ENCODE measurements around the gene THAP7.

The THAP7 gene

DNA sequence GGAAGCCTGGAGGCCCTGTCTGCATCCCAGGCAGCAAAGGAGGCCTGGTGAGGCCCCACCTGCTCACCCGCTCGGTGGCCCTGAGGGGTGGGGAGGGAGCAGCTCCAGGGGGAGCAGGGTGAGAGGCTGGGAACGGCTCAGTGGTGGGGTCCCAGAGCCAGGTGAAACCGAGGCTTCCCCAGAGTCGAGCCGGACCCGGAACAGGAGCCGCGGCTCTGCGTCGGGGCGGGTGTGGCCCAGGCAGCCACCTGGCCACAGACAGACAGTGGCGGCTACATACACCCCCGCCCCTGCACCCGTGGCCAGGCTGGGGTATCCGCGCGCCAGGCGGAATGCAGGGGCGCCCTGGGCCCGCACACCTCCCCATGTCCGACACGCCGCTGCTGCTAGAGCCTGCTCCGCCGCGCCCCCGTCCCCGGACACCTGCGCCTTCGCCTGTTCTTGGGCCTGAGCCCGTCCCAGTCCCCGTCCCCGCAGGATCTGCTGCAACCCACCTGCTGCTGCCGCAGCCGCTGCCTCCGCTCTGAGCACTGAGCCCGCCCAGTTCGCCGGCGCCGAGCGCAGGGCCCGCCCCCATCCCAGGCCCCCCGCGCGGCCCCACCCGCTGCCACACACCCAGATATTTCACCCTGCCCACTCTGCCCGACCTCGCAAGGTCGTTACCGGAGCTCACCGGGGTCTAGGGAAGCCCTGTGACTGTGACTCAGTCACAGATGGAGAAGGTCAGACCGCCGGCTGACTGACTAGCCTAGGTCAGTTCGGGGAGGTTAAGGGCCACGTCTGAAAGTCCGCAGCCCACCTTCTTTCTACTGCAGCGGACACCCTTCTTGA is 30.3 kb upstream of the THAP7 start, which contains the start of gene SLC7A4:
TSS of gene SLC7A4 (minus strand) at position 525 of the 831 bp plus-strand sequence. CDS start 749 bp downstream, outside the sequence.
- peak in 7 of 10 donors; percentile 45 to 94 (median 59) for DNase-seq
- intact Hi-C loops (cut with DNase I) = no loop called here

DNA sequence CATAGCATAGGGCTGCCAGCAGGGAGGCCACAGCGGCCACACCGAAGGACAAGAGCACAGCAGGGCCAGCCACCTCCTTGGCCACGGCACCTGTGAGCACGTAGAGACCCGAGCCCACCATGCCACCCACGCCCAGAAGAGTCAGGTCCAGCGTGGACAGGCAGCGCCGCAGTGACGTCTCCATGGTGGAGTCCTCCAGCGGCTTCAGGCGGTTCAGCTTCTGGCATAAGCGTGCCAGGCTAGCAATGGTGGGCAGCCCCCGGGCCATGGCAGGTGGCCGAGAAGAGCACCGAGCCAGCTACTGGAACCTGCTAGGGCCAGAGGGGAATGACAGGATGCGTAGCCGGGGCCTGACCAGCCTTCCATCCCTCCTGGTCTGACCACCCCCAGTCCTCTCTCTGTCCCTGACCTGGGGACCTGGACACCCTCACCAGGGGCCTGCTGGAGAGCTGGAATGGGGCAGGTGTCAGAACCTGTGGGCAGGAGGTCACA is 29.7 kb upstream of the THAP7 start:
- peak in 2 of 10 donors; percentile 66 to 67 for DNase-seq
- intact Hi-C loops (cut with DNase I) = no loop called here

DNA sequence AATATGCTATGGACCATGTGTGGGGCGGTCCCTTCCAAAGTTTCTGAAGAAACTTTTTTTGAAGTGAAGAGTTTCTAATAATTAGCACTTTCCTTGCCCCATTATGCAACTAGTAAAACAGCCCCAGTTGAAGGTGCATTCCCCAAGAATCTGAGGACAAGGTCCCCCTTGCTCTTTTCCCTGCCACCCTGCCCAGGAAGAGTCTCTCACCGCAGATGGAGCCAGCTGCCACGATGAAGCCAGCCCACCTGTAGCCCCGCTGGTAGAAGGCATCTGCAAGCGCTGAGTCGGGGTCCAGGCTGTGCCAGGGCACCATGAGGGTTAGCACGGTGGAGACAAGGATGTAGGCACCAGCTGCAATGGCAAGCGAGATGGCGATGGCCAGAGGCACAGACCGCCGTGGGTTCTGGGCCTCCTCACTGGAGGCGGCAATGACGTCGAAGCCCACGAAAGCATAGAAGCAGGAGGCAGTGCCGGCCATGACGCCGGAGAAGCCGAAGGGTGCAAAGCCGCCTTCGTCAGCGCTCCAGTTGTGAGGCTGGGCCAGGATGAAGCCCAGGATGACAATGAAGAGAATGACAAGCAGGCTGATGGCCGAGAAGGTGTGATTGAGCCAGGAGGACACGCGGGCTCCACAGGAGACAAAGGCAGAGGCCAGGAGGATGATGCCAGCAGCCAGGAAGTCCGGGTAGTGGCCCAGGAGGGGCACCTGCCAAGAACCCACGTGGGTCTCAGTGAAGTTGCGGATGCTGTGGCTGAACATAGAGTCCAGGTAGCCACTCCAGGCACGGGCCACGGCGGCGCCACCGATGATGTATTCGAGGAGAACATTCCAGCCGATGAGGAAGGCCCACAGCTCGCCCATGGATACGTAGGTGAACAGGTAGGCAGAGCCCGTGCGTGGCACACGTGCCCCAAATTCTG is 29.0 kb upstream of the THAP7 start:
- intact Hi-C loops (cut with DNase I) = no loop called here
- DNase-seq = peak in 2 of 10 donors; percentile 78

DNA sequence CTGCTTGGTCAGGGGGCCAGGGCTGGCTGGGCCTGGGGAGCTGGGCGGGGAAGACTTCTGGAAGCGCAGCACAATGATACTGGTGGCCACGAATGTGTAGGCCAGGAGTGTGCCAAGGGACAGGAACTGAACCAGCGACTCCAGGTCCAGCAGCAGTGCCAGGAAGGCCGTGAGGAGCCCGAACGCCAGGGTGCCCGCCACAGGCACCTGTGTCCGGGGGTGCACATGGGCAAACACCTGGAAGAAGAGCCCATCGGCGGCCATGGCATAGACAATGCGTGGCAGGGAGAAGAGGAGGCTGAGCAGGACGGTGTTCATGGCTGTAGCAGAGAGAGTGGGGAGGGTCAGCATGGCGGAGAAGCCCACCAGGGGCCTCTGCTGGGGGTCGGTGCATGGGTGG is 28.1 kb upstream of the THAP7 start:
- peak in 2 of 10 donors; percentile 72 to 74 for DNase-seq
- intact Hi-C loops (cut with DNase I) = no loop called here

DNA sequence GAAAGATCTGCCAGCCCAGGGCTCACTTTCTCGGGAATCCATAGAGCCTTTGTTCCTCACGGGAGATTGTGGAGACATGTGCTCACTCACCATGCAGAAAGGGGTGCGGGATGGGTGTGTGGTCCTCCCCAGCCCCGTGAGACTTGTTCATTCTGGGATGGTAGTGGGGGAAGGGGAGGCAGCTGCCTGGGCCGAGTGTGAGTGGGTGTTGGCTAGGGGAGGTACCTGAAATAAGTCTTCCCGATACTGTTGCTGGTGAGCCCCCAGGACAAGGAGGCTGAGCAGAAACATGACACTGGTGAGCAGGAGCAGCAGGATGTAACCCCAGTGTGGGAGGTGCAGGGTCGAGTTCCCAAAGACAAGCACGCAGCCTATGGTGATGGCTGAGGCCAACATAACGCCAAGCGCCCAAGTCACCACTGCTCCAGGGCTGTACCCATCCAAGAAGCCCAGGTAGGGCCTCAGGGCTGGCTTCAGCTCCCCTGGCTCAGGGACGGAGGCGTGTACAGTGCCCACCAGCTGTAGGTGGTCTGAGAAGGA is 27.6 kb upstream of the THAP7 start:
- intact Hi-C loops (cut with DNase I) = no loop called here
- peak in 2 of 10 donors; percentile 59 to 75 for DNase-seq

DNA sequence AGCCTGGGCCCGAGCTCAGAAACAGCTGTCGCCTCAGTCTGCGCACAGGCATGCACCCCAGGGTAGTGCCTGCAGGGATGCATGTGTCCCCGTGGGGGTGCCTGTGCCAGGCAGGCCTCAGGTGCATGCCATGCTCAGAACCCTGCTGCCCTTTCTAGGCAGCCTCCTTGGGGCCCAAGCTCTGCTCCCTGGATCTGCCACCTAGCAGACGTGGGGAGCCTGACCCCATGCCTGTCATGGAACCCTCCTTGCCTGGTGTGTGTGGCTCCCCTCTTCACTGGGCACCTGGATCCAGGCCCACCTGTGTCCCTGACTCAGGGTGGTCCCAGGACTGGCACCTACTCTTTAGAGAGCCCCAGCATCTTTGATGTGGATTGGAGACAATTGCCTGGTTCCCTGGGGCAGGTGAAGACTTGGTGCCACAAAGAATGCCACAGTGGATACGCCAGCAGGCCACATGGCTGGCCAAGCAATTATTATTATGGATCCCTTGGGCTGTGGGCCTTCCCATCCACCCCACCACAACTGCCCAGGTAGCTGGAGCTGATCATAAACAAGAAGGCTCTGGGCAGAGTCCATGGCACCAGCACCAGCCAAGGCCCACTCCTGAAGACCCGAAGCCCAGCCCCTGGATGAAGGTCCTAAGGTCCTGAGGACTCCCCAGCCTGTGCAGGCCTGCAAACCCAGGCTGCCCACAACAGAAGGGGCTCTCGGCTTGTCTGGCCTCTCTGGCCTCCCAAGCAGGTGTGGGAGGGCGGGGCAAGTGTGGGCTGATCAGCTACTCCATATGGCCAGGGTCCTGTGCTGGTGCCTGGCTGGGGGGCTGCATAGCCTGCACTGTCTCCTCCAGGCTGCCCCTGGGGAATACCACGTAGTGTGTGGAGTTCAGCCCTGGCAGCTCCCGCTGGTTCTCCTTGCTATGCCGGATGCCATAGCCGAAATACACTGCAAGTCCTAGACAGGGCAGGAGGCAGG is 26.6 kb upstream of the THAP7 start:
- intact Hi-C loops (cut with DNase I) = no loop called here
- peak in 2 of 10 donors; percentile 63 to 78 for DNase-seq

DNA sequence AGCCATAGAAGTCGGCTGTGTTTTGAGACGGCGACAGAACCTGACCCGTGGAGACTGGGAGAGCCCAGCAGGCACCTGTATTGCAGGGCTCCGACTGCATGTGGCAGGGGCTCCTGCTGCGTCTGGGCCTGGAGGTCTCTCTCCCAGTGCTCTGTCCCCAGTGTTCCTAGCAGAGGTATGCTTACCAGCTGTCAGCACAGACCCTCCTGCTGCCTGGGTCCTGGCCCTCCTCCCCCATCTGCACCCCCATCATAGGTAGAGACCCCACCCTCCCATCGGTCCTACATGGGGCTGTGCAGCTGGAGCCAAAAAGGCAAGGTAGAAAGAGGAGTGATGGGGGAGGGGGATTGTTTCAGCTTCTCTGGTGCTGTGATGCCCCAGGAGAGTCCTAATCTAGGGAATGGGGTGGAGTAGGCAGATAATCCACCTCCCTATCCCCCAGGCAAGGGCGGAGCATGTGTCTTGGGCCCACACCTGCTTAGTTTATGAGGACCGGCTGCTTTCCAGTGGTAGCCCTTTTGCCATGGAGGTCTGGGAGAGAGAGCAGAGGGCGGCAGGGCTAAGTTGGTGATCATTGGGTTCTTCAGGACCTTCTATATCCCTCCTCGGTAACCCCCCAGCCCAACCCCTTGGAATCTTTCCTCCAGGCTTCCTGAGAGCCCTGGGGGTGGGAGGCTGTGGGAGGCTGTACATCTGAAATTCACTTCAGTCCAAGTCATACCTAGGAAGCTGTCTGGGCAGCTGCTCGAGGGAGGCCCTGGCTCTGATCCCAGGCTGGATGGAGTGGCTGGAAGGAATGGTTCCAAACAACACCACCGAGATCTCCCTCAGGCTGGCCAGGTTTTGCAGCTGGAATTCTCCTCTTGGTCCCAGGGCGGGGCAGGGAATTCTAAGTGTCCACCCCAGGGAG is 25.1 kb upstream of the THAP7 start:
- peak in 8 of 10 donors; percentile 50 to 94 (median 62) for DNase-seq
- intact Hi-C loops (cut with DNase I) = no loop called here

DNA sequence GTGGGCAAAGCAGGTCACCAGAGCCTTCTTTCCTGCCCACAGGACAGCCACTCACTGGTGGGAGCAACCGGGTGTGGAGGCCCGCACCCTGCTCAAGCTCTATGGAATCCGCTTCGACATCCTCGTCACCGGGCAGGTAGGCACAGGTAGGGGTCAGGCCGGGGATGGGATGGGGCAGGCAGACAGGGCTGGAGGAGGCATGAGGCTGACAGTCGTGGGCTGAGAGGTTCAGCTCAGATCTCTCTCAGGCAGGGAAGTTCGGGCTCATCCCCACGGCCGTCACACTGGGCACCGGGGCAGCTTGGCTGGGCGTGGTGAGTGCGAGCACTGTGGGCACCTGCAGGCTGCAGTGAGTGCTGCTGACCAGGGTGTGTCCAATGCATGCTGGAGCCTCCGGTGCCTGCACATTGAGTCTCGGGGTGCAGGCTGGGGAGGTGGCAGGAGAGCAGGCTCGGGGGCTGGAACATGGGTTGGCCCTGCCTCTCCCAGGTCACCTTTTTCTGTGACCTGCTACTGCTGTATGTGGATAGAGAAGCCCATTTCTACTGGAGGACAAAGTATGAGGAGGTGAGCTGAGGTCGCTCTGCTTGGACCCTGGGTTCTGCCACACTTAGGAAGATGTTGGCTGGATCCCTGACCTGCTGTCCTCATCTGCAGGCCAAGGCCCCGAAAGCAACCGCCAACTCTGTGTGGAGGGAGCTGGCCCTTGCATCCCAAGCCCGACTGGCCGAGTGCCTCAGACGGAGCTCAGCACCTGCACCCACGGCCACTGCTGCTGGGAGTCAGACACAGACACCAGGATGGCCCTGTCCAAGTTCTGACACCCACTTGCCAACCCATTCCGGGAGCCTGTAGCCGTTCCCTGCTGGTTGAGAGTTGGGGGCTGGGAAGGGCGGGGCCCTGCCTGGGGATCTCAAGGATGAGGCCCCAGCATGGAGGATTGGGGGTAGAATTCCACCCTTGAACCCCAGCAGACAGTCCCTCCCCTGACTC is 24.1 kb upstream of the THAP7 start:
- intact Hi-C loops (cut with DNase I) = no loop called here
- DNase-seq = peak in 2 of 10 donors; percentile 86 to 87

DNA sequence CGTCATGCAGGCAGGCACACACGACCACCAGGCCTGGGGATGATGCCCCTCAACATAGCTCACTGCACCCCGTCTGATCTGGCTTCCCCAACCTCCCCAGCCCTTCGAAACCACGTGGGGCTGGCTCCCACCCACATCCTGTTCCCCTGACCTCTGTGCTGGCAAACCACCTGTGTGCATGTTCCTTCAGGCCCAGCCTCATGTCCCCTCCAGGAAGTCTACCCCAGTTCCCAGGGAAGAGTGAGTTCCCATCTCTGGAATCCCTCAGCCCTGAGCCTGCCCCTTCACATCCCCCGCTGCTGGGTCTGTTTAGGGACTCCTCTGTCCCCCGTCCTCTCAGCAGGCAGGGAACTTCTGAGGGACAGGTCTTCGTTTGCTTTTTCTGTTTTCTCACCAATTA is 23.3 kb upstream of the THAP7 start:
- DNase-seq = peak in 2 of 10 donors; percentile 69 to 70
- intact Hi-C loops (cut with DNase I) = no loop called here

DNA sequence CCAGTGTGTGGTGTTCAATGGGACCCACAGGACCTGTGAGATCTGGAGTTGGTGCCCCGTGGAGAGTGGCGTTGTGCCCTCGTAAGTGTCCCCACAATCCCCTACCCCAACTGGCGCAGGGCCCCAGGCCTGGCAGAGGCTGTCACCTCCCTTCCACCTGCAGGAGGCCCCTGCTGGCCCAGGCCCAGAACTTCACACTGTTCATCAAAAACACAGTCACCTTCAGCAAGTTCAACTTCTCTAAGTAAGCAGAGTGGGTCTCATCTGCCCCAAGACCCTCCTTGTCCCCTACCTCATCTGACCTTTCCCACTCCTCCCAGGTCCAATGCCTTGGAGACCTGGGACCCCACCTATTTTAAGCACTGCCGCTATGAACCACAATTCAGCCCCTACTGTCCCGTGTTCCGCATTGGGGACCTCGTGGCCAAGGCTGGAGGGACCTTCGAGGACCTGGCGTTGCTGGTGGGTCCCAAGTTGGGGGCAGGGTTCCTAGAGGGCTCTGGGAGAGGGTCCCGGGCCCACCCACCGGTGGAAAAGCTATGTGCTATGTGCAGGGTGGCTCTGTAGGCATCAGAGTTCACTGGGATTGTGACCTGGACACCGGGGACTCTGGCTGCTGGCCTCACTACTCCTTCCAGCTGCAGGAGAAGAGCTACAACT is 21.2 kb upstream of the THAP7 start:
- intact Hi-C loops (cut with DNase I) = no loop called here
- peak in 1 of 10 donors; percentile 55 for DNase-seq

DNA sequence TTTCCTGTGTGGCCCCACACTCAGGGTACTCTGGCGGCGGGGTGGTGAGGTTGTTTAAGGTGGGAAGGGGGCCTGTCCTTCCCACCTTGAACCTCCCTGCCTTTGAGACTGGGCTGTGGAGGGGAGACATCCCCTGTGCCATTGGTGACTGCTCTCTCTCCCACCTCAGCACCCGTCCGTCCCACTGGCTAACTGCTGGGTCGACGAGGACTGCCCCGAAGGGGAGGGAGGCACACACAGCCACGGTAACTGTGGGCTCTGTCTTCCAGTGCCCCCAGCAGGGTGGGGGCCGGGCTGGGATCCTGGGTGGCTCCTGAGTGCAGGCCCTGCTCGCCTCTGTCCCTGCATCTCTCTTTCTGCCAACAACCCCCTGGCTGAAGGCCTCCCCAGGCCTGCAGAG is 20.6 kb upstream of the THAP7 start:
- intact Hi-C loops (cut with DNase I) = no loop called here
- peak in 1 of 10 donors; percentile 62 for DNase-seq

DNA sequence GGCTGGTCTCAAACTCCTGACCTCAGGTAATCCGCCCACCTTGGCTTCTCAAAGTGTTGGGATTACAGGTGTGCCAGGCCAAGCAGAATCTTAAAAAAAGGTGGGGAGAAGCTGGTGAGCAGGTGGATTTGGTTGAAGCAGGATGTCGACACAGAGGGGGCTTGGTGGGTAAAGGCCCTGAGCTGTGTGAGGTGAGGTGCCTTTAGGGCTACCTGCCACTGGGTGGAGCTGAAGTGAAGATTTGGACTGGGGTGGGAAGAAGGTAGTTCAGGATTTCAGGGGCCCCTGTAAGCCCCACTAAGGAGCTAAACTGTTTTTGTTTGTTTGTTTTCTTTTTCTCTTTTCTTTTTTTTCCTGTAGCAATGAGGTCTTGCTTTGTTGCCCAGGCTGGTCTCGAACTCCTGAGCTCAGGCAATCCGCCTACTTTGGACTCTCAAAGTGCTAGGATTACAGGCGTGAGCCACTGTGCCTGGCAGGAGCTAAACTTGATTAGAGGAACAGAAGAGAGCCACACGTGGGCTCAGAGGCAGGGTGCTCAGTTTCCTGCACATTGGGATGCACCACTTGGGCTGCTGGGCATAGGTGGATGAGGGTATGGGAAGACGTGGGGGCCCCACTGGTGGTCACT is 19.0 kb upstream of the THAP7 start:
- intact Hi-C loops (cut with DNase I) = no loop called here
- peak in 2 of 10 donors; percentile 58 for DNase-seq

DNA sequence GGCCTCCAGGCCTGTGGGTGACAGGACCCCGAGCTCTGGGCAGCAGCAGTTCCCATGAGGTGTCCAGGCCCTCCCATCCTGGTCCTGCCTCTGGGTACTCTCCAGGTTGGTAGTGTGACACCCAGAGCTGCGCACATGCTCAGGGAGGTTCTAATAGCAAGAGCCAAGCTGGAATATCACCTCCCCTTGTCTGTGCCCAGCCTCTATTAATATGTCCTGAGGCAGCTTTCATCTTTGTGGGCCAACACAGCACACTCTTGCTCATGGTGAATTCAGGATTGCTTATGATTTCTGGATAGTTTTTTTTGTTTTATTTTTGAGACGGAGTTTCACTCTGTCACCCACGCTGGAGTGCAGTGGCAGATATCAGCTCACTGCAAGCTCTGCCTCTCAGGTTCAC is 16.4 kb upstream of the THAP7 start:
- intact Hi-C loops (cut with DNase I) = no loop called here

DNA sequence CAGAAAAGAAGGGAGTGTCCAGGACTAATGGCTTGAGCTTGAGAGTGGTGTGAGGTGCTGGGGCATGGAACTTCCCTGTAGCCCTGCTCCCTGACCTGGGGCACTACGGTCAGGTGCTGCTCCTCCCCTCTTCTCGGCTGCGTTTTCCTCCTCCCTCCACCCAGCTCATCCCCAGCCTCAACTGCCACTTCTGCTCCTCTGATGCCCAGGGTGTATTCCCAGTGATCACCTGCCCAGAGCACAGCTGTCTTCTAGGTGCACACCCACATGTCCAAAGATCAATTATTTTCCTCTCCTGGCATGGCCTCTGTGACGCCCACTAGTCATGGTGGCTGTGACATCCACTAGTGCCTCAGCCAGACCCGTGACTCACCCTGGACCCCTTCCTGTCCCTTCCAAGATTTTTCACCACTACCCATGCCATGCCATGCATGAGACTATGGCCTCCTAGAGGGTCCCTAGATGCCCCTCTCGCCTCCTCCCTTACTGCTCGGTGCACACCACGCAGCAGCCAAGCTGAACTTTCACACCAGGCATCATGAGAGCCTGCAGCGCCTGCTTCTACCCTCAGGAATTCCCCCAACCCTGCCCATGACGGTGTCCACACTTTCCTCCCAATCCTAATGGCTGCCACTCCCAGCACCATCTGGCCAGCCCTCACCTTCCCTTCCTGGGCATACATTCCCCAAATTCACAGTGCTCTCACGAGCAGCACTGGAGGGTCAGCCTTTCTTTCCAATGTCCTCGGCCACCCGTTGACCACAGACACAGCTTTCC is 14.9 kb upstream of the THAP7 start:
- intact Hi-C loops (cut with DNase I) = no loop called here
- peak in 1 of 10 donors; percentile 59 for DNase-seq

More for the DNA sequence above, 16.4 kb upstream of the THAP7 start:
- DNase-seq = peak in 1 of 10 donors; percentile 28

DNA sequence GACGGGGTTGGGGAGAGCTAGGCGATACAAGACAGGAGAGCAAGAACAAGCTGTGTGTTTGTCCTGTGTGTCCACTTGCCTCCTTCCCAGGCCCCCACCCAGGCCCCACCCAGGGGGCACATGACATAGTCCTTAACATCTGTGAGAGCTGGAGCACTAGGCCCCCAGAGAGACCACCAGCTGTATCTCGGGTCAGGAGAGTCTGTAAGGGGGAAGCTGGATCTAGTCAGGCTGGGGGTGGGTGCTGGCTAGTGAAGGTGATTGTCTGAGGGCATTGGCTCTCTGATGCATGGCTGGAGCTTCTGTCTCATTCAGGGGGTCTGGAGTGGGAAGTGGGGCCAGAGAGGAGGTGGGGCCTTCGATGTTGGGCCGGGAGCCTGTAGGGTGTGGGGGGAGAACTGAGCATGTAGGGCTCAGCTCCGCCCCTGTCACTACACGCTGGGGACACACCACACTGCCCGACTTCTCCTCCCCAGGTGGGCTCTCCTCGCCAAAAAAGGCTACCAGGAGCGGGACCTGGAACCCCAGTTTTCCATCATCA is 13.6 kb upstream of the THAP7 start:
- intact Hi-C loops (cut with DNase I) = no loop called here
- peak in 1 of 10 donors; percentile 77 for DNase-seq
